NOMO-1 treated with dmso at 0.1 percent for 144 hours (cell line): ENCODE measurements around the gene CDKL4.
"Not testable (repeated sequence)": the region's sequence is repeated elsewhere in the genome, so short reads cannot be mapped to it uniquely, and the experiment has no call there.

ENCODE experiments used
- DNase-seq: peaks from one replicate; lab custom pipeline; 2025; ENCODE audit not compliant: unreplicated experiment; lab: John Stamatoyannopoulos, UW

CDKL4 gene

GRCh38 chr2:39179974-39180960, 63.5 kb downstream of the CDKL4 start:
- no peak for DNase-seq

- DNase-seq, result no peak
Measured at GRCh38 chr2:39178756-39179155, 65.0 kb downstream of the CDKL4 start.

GRCh38 chr2:39176997-39177396, 66.8 kb downstream of the CDKL4 start:
- DNase-seq, result no peak

GRCh38 chr2:39175026-39175812, 68.6 kb downstream of the CDKL4 start:
- no peak for DNase-seq

GRCh38 chr2:39174022-39174421, 69.7 kb downstream of the CDKL4 start:
- DNase-seq, result no peak

- not testable (repeated sequence) for DNase-seq
Measured at GRCh38 chr2:39172047-39172706, 71.6 kb downstream of the CDKL4 start.

- no peak for DNase-seq
Measured at GRCh38 chr2:39171621-39172020, 72.1 kb downstream of the CDKL4 start.

GRCh38 chr2:39164089-39164488, 79.7 kb downstream of the CDKL4 start:
- no peak for DNase-seq

- no peak for DNase-seq
Measured at GRCh38 chr2:39160982-39161381, 82.8 kb downstream of the CDKL4 start.

- no peak for DNase-seq
Measured at GRCh38 chr2:39159283-39159682, 84.5 kb downstream of the CDKL4 start.

- DNase-seq, result no peak
Measured at GRCh38 chr2:39158351-39158750, 85.4 kb downstream of the CDKL4 start.

GRCh38 chr2:39156846-39157245, 86.9 kb downstream of the CDKL4 start:
- DNase-seq, result no peak

GRCh38 chr2:39156107-39156506, 87.7 kb downstream of the CDKL4 start:
- no peak for DNase-seq

GRCh38 chr2:39155573-39155972, 88.2 kb downstream of the CDKL4 start:
- DNase-seq, result not testable (repeated sequence)

GRCh38 chr2:39154944-39155343, 88.8 kb downstream of the CDKL4 start:
- DNase-seq, result no peak

- DNase-seq, result no peak
Measured at GRCh38 chr2:39153312-39153711, 90.5 kb downstream of the CDKL4 start.

GRCh38 chr2:39152504-39152903, 91.3 kb downstream of the CDKL4 start:
- DNase-seq, result no peak

- DNase-seq, result no peak
Measured at GRCh38 chr2:39150890-39151497, 92.8 kb downstream of the CDKL4 start.

- no peak for DNase-seq
Measured at GRCh38 chr2:39150102-39150562, 93.6 kb downstream of the CDKL4 start.

GRCh38 chr2:39146630-39147029, 97.1 kb downstream of the CDKL4 start:
- no peak for DNase-seq

- DNase-seq, result no peak
Measured at GRCh38 chr2:39145906-39146421, 97.8 kb downstream of the CDKL4 start.
